Right ventricle myocardium inferior (tissue), 1 donor: ENCODE results near the gene TTC27. TPM values are rescaled to one million over a fixed set of nuclear protein-coding genes. Genes with fewer than 3 reads are reported as not detected.
"Not testable (repeated sequence)": the region's sequence is repeated elsewhere in the genome, so short reads cannot be mapped to it uniquely, and the experiment has no call there.

Source experiments
- ATAC-seq: fragments of 200-7000 bp; cut with Tn5 transposase; one replicate; pipeline ENCODE4 v1.9.1; 2020; ENCODE audit warnings: mild to moderate bottlenecking, moderate library complexity
- DNase-seq: peaks from one replicate; pipeline ENCODE4 v3.0.0; 2021; ENCODE audit errors: missing footprints
- intact Hi-C: fragments of 100-400 bp; cut with DNase I; formaldehyde crosslinking; loops from one replicate; pipeline ENCODE4 v1.11.0; 2022
- long read RNA-seq: library from polyadenylated mRNA; unstranded; transcript quantifications from one replicate; pipeline ENCODE4 v2.0.0, GENCODE V29; 2021
- total RNA-seq: library from RNA; stranded (reverse); fragmentation: NEBNext Ultra II Directional; extraction: Animal tissue kit (Norgen Biotek cat#: 25700); gene quantifications from one replicate; pipeline ENCODE4 v1.2.1, GENCODE V29; 2021
- donor health status: DM: no; HTN: yes; CAD: no; lungs with severe emphysema.

Gene TTC27
- total RNA-seq, result 8.1 TPM
- long read RNA-seq, transcript TTC27-201 (20 exons, 2,876 nt), result major isoform, 6 of 12 reads
- long read RNA-seq, partial matches to known transcripts, result 3 of 12 reads
- long read RNA-seq, other reads (novel, unspliced or antisense), result 3 of 12 reads

GRCh38 chr2:32627814-32628579 is at the start of gene TTC27:
TTC27 (plus strand) TSS chr2:32628050; CDS start chr2:32628293, 243 bp downstream.
- DNase-seq, result peak; percentile 97
- intact Hi-C loops, result loop anchor here (10.0 kb wide), 2 partner anchors 137 to 317 kb away; partner anchors contain the start of gene LTBP1
- ATAC-seq, result peak; percentile 99

- no peak for DNase-seq
- no peak for ATAC-seq
- intact Hi-C loops, result no loop called here
Observed at GRCh38 chr2:32591669-32592463, 36.0 kb upstream of the TTC27 start.

GRCh38 chr2:32594573-32594972 is 33.3 kb upstream of the TTC27 start:
- ATAC-seq (no peak), DNase-seq (no peak)
- intact Hi-C loops, result no loop called here

GRCh38 chr2:32611366-32611765 is 16.5 kb upstream of the TTC27 start:
- DNase-seq (no peak), ATAC-seq (no peak)
- intact Hi-C loops, result no loop called here

GRCh38 chr2:32611771-32612170 is 16.1 kb upstream of the TTC27 start:
- intact Hi-C loops, result no loop called here
- DNase-seq (no peak), ATAC-seq (no peak)

- DNase-seq, result no peak
- intact Hi-C loops, result no loop called here
- no peak for ATAC-seq
Observed at GRCh38 chr2:32614084-32614483, 13.8 kb upstream of the TTC27 start.

- DNase-seq (no peak), ATAC-seq (no peak)
- intact Hi-C loops, result no loop called here
Observed at GRCh38 chr2:32617599-32618189, 10.2 kb upstream of the TTC27 start.

- intact Hi-C loops, result loop anchor here (10.0 kb wide), 2 partner anchors 142 to 322 kb away; partner anchors contain the start of gene LTBP1
- DNase-seq (no peak), ATAC-seq (no peak)
Observed at GRCh38 chr2:32622570-32623310, 5.1 kb upstream of the TTC27 start.

GRCh38 chr2:32623311-32623706 is 4.5 kb upstream of the TTC27 start:
- DNase-seq, result no peak
- intact Hi-C loops, result loop anchor here (10.0 kb wide), 2 partner anchors 141 to 321 kb away; partner anchors contain the start of gene LTBP1
- no peak for ATAC-seq

GRCh38 chr2:32624812-32625211 is 3.0 kb upstream of the TTC27 start:
- DNase-seq, result no peak
- no peak for ATAC-seq
- intact Hi-C loops, result loop anchor here (10.0 kb wide), 2 partner anchors 140 to 320 kb away; partner anchors contain the start of gene LTBP1

GRCh38 chr2:32626639-32627221 is 1.1 kb upstream of the TTC27 start:
- no peak for DNase-seq
- no peak for ATAC-seq
- intact Hi-C loops, result loop anchor here (10.0 kb wide), 2 partner anchors 138 to 318 kb away; partner anchors contain the start of gene LTBP1

GRCh38 chr2:32627441-32627813 is 423 bp upstream of the TTC27 start:
- ATAC-seq, result peak; percentile 67
- no peak for DNase-seq
- intact Hi-C loops, result loop anchor here (10.0 kb wide), 2 partner anchors 137 to 317 kb away; partner anchors contain the start of gene LTBP1

- ATAC-seq (no peak), DNase-seq (no peak)
- intact Hi-C loops, result no loop called here
Observed at GRCh38 chr2:32632089-32632488, 4.2 kb downstream of the TTC27 start.

GRCh38 chr2:32633040-32633439 is 5.2 kb downstream of the TTC27 start:
- no peak for DNase-seq
- ATAC-seq, result no peak
- intact Hi-C loops, result no loop called here

- intact Hi-C loops, ATAC-seq, DNase-seq: not testable (repeated sequence)
Observed at GRCh38 chr2:32638548-32638947, 10.7 kb downstream of the TTC27 start.

- DNase-seq (no peak), ATAC-seq (no peak)
- intact Hi-C loops, result no loop called here
Observed at GRCh38 chr2:32641180-32641579, 13.3 kb downstream of the TTC27 start.

- DNase-seq, result no peak
- intact Hi-C loops, result no loop called here
- peak; percentile 67 for ATAC-seq
Observed at GRCh38 chr2:32647180-32647651, 19.4 kb downstream of the TTC27 start.
